SK-N-SH (cell line): ENCODE measurements around the gene MIDN. TPM values are rescaled to one million over a fixed set of nuclear protein-coding genes. Genes with fewer than 3 reads are reported as not detected.

Experiments used
- EZH2phosphoT487 ChIP-seq: fragments of 200-600 bp; sonication (generic); IDR thresholded peaks from 2 replicates; pipeline ENCODE4 v1.6.1; 2017; ENCODE audit warnings: low read depth, mixed run types, mild to moderate bottlenecking, antibody characterized with exemption, moderate library complexity, borderline replicate concordance
- FOXJ3 ChIP-seq: sonication (generic); formaldehyde crosslinking; IDR thresholded peaks from 2 replicates; pipeline ENCODE4 v1.5.1; 2020; ENCODE audit warnings: mild to moderate bottlenecking, missing genetic modification reagents
- GABPA ChIP-seq: IDR thresholded peaks from 2 replicates; pipeline ENCODE4 v1.4.0; 2012; ENCODE audit warnings: low read depth, mild to moderate bottlenecking
- JUND ChIP-seq: IDR thresholded peaks from 2 replicates; pipeline ENCODE4 v1.4.0; 2012
- NFIC ChIP-seq: IDR thresholded peaks from 2 replicates; pipeline ENCODE4 v1.4.0; 2012; ENCODE audit warnings: borderline replicate concordance
- NRF1 ChIP-seq: IDR thresholded peaks from 2 replicates; pipeline ENCODE4 v1.6.1; 2012; ENCODE audit warnings: low read depth, mild to moderate bottlenecking, low read length
- RFX5 ChIP-seq: IDR thresholded peaks from 2 replicates; pipeline ENCODE4 v1.6.1; 2012; ENCODE audit warnings: mild to moderate bottlenecking, improper control_type of control experiment, low read length
- RXRA ChIP-seq: IDR thresholded peaks from 2 replicates; pipeline ENCODE4 v1.4.0; 2012; ENCODE audit warnings: low read depth, mild to moderate bottlenecking, borderline replicate concordance
- SIN3A ChIP-seq: IDR thresholded peaks from 2 replicates; pipeline ENCODE4 v1.6.1; 2012; ENCODE audit warnings: low read depth, mild to moderate bottlenecking, low read length, moderate library complexity, borderline replicate concordance
- SMC3 ChIP-seq: IDR thresholded peaks from 2 replicates; pipeline ENCODE4 v1.6.1; 2012; ENCODE audit warnings: low read depth, low read length, improper control_type of control experiment
- polyA plus RNA-seq, 3 experiments: library from polyadenylated mRNA; depleted of rRNA; stranded (reverse); fragments of >200 nt; gene quantifications; 2 replicates each; pipeline ENCODE4 v1.2.3, GENCODE V29; 2012
- TF ChIP-seq, protein P1 (sequence below): IDR thresholded peaks from 2 replicates; pipeline ENCODE4 v1.4.0; 2012; ENCODE audit warnings: low read depth, borderline replicate concordance
- TF ChIP-seq, protein P2 (sequence below): IDR thresholded peaks from 2 replicates; pipeline ENCODE4 v1.6.1; 2012; ENCODE audit warnings: mild to moderate bottlenecking, low read depth, low read length, moderate library complexity
- TF ChIP-seq, protein P3 (sequence below): IDR thresholded peaks from 2 replicates; pipeline ENCODE4 v1.4.0; 2012; ENCODE audit warnings: low read depth, borderline replicate concordance
- TF ChIP-seq, protein P4 (sequence below): fragments of 150-350 bp; IDR thresholded peaks from 2 replicates; pipeline ENCODE4 v1.6.1; 2017; ENCODE audit warnings: antibody characterized with exemption, low read length, low read depth, borderline replicate concordance
- TF ChIP-seq, protein P5 (sequence below): fragments of 200-600 bp; sonication (generic); IDR thresholded peaks from 2 replicates; pipeline ENCODE4 v1.6.1; 2017; ENCODE audit warnings: antibody characterized with exemption, mild to moderate bottlenecking, moderate library complexity
- TF ChIP-seq, protein P6 (sequence below): IDR thresholded peaks from 2 replicates; pipeline ENCODE4 v1.4.0; 2012; ENCODE audit warnings: low read depth

The MIDN gene
- polyA plus RNA-seq, 1 of the 3 experiments (the other 2 are of a cell fraction): 13.9 TPM

DNA sequence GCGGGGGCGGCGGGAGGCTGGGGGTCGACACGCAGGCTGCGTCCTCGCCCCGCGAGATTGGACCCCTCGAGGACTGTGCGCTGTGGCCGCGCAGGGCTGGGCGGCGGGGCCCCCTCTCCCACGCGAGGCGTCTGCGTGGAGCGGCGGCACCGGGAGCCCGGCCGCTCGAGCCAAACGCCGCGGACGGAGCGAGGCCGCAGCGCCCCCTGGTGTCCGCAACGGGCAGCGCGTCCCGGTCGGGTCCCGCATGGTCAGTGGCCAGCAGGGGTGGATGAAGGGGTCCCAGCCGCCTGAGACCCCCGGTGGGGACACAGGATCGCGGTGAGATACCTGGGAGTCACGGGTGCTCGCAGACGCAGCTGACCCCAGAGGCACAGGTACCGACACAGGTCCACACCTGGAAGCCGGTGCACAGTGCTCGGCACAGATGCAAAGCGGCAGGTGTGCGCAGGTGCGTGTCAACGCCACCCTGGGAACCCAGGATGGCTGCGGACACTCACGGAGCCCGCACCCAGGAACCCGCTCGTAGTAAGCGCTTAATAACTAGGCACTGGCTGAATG lies 18.6 kb downstream of the MIDN start (continued):
- TF ChIP-seq EZH2phosphoT487 (no peak), NRF1 (no peak), SIN3A (no peak), FOXJ3 (CRISPR knock-in tag) (no peak), JUND (no peak), SMC3 (peak; percentile 91), RXRA (no peak), NFIC (no peak; the same call in 1 of the 2 replicates), RFX5 (no peak), GABPA (no peak)
- TF ChIP-seq, protein P1, sequence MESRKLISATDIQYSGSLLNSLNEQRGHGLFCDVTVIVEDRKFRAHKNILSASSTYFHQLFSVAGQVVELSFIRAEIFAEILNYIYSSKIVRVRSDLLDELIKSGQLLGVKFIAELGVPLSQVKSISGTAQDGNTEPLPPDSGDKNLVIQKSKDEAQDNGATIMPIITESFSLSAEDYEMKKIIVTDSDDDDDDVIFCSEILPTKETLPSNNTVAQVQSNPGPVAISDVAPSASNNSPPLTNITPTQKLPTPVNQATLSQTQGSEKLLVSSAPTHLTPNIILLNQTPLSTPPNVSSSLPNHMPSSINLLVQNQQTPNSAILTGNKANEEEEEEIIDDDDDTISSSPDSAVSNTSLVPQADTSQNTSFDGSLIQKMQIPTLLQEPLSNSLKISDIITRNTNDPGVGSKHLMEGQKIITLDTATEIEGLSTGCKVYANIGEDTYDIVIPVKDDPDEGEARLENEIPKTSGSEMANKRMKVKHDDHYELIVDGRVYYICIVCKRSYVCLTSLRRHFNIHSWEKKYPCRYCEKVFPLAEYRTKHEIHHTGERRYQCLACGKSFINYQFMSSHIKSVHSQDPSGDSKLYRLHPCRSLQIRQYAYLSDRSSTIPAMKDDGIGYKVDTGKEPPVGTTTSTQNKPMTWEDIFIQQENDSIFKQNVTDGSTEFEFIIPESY: no peak
- TF ChIP-seq, protein P2, sequence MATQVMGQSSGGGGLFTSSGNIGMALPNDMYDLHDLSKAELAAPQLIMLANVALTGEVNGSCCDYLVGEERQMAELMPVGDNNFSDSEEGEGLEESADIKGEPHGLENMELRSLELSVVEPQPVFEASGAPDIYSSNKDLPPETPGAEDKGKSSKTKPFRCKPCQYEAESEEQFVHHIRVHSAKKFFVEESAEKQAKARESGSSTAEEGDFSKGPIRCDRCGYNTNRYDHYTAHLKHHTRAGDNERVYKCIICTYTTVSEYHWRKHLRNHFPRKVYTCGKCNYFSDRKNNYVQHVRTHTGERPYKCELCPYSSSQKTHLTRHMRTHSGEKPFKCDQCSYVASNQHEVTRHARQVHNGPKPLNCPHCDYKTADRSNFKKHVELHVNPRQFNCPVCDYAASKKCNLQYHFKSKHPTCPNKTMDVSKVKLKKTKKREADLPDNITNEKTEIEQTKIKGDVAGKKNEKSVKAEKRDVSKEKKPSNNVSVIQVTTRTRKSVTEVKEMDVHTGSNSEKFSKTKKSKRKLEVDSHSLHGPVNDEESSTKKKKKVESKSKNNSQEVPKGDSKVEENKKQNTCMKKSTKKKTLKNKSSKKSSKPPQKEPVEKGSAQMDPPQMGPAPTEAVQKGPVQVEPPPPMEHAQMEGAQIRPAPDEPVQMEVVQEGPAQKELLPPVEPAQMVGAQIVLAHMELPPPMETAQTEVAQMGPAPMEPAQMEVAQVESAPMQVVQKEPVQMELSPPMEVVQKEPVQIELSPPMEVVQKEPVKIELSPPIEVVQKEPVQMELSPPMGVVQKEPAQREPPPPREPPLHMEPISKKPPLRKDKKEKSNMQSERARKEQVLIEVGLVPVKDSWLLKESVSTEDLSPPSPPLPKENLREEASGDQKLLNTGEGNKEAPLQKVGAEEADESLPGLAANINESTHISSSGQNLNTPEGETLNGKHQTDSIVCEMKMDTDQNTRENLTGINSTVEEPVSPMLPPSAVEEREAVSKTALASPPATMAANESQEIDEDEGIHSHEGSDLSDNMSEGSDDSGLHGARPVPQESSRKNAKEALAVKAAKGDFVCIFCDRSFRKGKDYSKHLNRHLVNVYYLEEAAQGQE: no peak
- TF ChIP-seq, protein P3, sequence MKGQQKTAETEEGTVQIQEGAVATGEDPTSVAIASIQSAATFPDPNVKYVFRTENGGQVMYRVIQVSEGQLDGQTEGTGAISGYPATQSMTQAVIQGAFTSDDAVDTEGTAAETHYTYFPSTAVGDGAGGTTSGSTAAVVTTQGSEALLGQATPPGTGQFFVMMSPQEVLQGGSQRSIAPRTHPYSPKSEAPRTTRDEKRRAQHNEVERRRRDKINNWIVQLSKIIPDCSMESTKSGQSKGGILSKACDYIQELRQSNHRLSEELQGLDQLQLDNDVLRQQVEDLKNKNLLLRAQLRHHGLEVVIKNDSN: no peak
- TF ChIP-seq, protein P4, sequence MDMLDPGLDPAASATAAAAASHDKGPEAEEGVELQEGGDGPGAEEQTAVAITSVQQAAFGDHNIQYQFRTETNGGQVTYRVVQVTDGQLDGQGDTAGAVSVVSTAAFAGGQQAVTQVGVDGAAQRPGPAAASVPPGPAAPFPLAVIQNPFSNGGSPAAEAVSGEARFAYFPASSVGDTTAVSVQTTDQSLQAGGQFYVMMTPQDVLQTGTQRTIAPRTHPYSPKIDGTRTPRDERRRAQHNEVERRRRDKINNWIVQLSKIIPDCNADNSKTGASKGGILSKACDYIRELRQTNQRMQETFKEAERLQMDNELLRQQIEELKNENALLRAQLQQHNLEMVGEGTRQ: no peak
- TF ChIP-seq, protein P5, sequence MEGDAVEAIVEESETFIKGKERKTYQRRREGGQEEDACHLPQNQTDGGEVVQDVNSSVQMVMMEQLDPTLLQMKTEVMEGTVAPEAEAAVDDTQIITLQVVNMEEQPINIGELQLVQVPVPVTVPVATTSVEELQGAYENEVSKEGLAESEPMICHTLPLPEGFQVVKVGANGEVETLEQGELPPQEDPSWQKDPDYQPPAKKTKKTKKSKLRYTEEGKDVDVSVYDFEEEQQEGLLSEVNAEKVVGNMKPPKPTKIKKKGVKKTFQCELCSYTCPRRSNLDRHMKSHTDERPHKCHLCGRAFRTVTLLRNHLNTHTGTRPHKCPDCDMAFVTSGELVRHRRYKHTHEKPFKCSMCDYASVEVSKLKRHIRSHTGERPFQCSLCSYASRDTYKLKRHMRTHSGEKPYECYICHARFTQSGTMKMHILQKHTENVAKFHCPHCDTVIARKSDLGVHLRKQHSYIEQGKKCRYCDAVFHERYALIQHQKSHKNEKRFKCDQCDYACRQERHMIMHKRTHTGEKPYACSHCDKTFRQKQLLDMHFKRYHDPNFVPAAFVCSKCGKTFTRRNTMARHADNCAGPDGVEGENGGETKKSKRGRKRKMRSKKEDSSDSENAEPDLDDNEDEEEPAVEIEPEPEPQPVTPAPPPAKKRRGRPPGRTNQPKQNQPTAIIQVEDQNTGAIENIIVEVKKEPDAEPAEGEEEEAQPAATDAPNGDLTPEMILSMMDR: peak; percentile 78
- TF ChIP-seq, protein P6, sequence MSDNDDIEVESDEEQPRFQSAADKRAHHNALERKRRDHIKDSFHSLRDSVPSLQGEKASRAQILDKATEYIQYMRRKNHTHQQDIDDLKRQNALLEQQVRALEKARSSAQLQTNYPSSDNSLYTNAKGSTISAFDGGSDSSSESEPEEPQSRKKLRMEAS: no peak; the same call in 1 of the 2 replicates
